ENCODE results near the gene CEP192.
A peak's percentile ranks its signal among the peaks of the same experiment; 100 is the strongest.

The CEP192 gene

DNA sequence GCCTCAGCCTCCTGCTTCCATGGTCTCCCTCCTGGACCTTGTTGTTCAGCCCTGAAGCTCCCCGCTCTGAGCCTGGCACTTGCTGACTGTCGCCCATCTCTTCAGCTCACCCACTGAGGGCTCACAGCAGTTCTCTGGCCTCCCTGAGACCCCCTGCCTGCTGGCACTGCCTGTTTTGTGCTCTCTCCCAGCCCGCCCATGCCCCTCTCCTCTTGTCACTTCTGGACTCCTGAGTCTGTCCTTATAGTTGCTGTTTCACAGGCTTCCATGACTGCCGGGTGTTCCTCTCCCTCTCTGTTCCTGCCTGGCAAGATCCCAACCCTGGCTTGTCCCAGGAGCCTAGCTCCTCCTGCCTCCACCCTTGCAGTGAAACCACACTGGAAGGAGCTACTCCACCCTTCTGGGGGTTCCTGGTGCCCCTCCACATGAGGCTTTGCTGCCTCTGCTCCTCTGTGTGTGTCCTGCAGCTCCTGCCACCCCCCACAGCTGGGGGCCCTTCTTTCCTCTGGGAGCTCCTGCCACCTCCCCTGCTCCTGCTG is 110.6 kb downstream of the CEP192 start:
- no peak for DNase-seq

GRCh38 chr18:13103366-13103765 is 112.2 kb downstream of the CEP192 start:
- no peak for DNase-seq

DNA sequence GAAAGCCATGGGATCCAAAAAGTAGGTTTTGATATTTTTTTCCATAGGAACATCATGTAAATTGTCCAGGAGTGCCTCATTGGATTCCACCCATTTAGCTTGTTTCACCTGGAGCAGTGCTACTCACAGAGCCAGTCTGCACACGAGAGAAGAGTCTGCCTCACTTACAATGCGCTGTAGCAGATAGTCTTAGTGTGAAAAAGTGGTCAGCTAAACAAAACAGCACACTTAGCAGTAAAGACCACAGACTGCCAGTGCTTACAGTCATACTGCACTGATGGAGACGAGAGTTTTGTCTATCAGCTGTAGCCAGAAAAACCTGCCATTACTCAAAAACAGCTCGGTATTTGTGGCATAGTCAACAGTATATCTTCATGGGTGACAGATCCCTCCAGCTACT is 113.9 kb downstream of the CEP192 start:
- DNase-seq: no peak

DNA sequence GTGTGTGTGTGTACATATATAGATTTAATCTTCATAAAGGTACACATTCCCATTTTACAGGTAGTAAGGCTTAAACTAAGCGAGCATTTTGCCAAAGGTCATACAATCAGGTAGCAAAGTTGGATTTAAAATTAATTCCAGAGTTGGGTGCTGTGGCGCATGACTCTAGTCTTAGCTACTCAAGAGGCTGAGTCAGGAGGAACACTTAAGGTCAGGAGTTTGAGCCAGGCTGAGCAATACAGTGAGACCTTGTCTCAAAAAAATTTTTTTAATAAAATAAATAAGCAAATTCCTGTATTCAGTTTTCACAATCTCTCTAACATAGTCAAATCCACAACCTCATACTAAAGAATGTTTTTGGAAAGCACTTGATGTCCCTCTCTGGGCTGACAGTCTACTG is 115.9 kb downstream of the CEP192 start:
- no peak for DNase-seq

DNA sequence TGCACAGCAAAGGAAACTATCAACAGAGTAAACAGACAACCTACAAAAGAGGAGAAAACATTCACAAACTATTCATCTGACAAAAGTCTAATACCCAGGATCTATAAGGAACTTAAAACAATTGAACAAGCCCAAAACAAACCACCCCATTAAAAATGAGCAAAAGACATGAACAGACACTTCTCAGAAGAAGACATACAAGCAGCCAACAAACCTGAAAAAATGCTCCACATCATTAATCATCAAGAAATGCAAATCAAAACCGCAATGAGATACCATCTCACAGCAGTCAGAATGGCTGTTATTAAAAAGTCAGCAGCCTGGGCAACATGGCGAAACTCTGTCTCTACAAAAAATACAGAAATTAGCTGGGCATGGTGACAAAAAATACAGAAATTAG is 117.2 kb downstream of the CEP192 start:
- no peak for DNase-seq

- DNase-seq: no peak
Observed at GRCh38 chr18:13110559-13110958, 119.4 kb downstream of the CEP192 start.

DNA sequence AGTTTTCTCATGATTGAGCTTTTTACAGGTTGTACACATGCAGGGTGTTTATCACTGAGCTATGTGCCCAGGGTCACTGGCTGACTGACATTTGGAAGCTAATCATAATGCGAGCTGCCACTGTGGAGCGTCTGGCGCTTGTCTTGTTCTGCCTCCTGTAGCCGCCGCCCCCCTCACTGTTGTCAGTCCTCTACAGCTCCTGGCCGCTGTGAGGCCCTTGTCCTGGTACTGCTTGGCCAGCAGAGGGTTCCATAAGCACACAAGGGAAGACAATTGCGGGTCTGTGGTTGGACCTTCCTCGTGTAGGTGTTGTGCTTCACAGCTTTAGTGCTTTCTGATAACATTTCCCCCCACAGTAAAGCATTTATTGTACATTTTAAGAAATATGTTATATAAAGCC is 121.8 kb downstream of the CEP192 start:
- DNase-seq: peak; percentile 35

- DNase-seq: no peak
Observed at GRCh38 chr18:13120255-13120654, 129.1 kb downstream of the CEP192 start.

GRCh38 chr18:13120983-13121441 is 129.8 kb downstream of the CEP192 start:
- DNase-seq: no peak

DNA sequence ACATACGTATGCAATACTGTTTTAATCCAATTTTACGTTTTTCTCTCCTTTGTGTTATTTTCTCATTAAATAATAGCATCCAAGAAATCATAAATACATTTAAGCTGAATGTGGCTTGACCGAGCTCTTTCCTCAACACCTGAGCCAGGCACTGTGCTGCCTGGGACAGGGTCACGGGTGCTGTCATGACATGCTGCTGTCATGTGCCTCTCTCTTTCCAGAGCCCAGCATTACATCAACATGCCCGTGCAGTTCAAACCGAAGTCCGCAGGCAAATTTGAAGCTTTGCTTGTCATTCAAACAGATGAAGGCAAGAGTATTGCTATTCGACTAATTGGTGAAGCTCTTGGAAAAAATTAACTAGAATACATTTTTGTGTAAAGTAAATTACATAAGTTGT is 133.2 kb downstream of the CEP192 start:
- no peak for DNase-seq

DNA sequence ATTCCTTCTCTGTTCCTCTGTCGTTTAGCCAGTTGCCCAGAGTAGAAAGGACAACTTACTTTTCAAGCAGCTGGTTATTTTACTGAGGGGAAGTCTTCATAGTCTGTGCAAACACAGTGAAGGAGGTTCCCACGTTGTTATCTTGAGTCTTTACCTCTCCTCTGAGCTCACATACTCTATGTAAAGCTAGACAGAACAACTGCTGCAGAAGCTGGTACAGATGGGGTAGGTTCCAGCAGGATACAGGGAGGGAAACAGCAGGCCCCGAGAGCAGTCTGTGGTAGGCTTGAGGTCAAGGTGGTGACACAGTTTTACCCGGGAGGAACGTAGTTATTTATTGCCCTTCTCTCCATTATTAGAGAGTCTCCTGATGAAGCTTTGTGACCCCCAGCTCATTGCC is 134.0 kb downstream of the CEP192 start:
- DNase-seq: no peak

DNA sequence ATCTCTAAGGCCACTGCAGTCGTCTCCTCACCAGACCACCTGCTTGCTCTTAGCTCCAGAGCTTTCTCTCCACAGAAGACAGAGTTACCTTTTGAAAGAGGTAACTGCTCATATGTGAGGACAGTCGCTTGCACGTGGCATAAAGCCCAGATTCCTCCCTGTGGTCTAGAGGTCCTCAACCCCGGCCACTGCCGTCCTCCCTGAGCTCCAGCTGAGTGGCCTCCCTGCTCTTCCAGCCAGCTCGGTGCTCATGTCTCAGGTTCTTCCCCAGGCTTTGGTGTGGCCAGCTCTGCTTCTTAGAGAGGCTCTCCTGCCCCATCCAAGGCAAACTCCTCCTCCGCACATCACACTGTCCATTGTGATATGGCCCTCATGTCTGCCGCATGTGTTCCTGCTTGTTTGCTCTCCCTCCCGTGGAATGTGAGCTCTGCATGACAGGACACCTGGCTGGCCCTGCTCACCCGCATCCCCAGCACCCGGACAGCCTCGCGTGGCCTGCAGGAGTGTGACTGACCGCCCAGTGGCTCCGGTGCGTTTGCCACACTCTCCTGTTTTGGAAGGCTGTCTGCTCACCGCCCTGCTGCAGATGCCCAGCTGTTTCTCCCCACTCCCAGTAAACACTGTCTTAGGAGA is 135.9 kb downstream of the CEP192 start:
- no peak for DNase-seq

- DNase-seq: no peak
Observed at GRCh38 chr18:13131283-13131682, 140.1 kb downstream of the CEP192 start.

- no peak for DNase-seq
Observed at GRCh38 chr18:13134551-13135401, 143.6 kb downstream of the CEP192 start.

GRCh38 chr18:13136056-13136903 is 145.1 kb downstream of the CEP192 start:
- peak; percentile 49 for DNase-seq

DNA sequence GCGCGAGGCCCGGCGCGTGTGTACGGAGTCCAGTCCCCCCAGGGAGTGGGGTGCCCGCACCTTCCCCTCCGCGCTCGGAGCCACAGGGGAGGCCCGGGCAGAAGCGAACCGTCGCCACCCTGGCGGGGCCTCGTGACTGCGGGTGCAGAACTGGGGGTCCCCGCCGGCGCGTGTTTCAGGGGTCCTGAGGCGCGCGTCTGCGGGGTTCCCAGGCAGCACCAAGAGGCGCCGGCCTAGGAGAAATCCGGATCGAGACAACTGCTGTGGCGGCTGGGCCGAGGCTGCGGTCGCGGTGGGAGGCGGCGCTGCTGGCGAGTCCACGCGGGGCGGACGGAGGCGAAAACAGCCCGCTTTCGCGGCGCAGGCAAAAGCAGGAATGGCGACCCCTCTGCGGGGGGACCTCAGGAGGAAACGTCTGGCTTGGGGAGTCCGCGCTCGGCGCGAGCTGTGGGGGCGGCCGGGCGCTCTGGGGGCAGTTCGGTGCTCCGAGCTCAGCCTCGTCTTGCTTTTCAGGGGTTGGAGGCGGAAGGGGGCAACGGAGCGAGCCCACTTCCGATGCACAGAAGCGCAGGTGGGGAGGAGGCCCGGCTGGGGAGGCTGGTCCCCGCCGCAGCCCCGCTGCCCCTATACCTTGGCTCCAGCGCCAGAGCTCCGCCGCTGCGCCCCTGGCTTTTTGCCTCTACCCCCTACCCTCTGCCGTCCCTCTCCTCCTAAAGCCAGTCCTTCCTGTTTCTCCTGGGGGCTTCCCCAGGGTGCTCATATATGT is 145.9 kb downstream of the CEP192 start:
- peak; percentile 50 for DNase-seq

GRCh38 chr18:13137670-13138419 is 146.7 kb downstream of the CEP192 start:
- DNase-seq: peak; percentile 74

DNA sequence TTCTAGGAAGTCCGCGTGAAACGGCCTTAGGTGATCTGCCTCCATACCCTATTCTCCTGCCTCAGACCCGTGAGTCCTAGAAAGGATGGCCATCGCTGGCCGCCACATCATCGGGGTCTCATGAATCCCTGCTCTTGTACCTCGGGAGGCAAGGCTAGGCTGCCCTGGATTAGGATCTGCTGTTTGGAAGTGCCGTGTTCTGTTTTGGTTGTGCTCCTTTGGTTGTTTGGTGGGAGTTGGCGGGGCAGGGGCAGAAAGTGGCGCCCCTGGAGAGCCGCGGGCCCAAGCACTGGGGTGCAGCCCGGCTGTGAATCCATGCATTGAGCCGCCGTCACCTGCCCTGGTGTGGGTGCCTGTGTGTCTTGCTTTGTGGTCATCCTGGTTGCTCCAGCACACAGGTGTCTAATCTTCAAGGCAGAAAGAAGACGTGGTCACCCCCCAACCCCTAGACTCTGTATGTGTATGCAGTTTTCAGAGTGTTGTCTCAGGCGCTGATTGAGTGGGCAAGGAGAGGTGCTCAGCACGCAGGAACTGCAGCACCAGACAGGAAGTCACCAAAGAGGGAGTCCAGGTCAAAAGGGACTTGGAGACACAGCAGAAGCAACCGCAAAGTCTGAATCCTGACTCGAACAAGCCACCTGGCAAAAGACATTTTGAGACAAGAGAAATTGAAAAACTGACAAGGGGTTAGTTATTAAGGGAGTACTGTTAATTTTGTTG is 147.4 kb downstream of the CEP192 start:
- no peak for DNase-seq

DNA sequence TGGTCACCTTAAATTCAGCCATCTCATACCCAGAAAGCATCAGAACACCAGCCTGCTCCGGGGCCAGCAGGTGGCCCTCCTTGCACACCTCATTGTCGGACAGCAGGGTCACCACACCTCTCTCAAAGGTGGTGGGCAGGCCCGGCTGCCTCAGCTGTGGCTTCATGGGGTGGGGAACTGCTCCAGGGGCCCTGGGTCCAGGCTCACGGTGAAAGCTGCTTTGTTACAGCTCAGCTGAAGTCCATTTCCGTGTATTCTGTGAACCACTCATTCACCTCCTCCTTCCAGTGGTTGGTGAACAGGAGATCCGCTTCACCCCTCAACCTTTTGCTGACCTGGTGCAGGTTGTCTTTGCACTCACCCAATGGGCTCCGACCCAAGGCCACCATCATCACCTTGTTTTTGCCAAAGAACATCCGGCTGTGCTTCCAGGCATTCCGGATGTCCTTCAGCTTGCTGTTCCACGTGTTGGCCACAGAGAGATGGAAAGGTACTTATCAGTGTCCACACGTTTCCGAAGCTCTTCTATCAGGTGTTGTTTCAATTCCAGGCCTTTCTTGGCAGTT is 148.8 kb downstream of the CEP192 start:
- no peak for DNase-seq

GRCh38 chr18:13141209-13141608 is 150.0 kb downstream of the CEP192 start:
- no peak for DNase-seq

Measured in CD4-positive, alpha-beta T cell treated with Interleukin-6 for 4 hours (primary cell).